HG03097 (cell line): Measurements from ENCODE around the gene CARD16.
A peak's percentile ranks its signal among the peaks of the same experiment; 100 is the strongest.
"Not testable (repeated sequence)": the region's sequence is repeated elsewhere in the genome, so short reads cannot be mapped to it uniquely, and the experiment has no call there.

Experiments
- ATAC-seq: cut with Tn5 transposase; IDR thresholded peaks from one replicate; pipeline ENCODE4 v1.9.1; 2021; ENCODE audit not compliant: unreplicated experiment, low FRiP score

Gene CARD16

DNA sequence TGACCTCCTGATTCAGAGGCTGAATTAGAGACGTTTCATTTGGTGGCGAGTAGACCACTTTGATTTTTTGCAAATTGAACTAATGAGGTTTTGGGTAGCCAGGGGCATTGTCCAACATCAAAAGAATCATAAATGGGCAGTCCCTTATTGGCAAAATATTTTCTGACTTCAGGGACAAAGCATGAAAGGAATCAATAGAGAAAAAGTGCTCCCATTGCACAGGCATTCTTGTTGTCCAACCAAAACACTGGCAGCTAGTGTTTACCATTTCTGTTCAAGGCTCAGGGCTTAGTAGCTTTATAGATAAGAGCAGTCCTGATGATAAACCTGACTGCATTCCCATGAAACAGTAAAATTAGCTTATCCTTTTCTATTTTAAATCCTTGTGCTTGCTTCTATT is 6.4 kb upstream of the CARD16 start:
- no peak for ATAC-seq

DNA sequence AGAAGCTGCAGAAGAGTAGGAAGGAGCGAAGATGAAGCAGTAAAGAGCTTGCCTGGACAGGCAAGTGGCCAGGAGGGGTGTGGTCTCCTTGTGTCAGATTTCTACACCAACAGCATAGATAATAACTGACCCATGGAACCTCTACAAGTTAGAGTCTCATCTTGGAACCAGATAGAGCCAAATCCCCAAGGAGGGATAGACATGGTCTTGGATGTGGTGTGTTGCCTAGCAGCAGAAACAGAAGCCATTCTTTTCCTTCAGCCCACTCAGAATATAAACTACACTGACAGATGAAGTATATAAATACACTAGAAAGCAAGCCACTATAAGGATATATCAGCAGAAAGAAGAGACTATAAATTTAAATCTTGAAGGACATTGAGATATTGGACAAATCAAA is 4.3 kb upstream of the CARD16 start:
- no peak for ATAC-seq

DNA sequence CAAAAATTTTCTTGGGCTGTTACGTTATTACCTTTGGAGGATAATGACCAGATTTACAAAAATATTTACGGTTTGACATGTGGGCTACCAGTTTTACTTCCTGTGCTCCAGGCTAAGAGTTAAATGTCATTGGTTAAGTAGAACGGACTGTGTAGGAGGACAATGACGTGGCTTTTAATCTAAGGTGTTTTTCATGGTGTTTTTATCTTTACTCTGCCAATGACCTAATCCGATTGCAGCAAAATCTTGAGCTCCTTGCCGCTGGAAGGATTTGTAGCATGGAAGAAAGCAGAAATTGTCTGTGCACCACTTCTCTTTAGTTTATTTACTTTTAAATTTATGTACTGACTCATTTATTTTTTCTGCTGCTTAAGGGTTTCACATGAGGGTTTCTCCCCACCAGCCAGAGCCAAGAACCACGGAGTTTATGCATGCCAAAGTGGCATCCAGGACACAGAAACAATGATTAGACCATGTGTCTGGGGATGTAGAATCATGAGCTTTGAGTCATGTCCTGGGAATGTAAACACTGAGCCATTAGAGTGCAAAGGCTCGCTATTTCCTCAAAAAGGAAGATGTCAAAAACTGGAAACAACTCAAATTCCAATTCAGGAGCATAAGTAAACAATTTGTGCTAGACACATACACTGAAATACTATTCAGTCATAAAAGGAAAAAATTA is 1.9 kb upstream of the CARD16 start:
- ATAC-seq = no peak

DNA sequence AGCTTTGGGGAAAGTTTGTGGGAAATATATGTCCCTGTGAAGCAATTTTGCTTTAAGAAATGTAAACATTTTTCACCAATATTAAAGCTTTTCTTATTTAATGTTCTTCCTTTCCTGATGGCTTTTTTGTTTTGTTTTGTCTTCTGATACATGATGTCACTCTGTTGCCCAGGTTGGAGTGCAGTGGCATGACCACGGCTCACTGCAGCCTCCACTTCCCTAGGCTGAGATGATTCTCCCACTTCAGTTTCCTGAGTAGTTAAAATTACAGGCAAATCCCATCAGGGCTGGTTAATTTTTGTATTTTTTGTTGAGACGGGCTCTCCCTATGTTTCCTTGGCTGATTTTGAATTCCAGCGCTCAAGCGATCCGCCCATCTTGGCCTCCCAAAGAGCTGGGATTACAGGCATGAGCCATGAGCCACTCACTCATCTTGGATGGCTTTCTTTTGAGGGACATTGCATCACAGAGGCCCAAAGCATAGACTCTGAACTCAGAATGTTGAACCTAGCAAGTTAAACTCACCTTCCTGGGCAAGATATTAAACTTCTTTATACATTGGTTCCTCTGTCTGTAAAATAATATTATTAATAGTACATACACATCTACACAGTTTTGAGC is 651 bp upstream of the CARD16 start:
- no peak for ATAC-seq

DNA sequence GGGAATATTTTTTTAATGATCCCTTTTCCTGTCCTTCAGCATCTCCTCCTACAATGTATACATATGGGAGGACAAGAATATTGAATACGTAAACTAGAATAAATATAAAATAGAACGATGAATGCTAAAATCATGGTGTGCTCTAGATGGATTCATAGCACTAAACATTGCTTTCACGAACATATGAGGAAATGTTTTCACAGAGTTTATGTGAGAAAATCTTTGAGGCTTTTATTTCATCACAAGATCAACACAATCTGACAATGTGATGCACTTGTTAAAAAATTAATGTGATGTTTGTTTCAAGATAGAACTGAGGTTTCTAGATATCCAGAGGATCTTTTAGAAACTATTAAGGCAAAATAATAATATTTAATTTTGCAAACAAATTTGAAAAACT is 3.0 kb downstream of the CARD16 start:
- no peak for ATAC-seq

DNA sequence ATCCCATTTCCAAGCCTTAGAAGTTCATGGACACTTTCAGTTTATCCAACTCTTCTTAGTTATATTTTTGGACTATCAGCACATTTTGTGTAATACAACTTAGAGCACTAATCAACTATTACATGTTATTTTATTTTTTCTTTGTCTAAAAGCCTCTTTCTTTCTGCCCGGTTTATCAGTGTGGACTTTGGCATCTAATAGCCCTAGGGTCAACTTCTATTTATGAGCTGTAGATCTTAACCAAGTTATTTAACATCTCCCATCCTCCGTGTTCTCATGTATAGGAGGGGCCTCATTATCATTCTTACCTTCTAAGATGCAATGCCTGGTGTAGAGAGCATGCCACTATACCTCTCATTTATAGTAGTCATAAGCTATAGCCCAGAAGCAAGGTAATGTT is 4.4 kb downstream of the CARD16 start:
- no peak for ATAC-seq

DNA sequence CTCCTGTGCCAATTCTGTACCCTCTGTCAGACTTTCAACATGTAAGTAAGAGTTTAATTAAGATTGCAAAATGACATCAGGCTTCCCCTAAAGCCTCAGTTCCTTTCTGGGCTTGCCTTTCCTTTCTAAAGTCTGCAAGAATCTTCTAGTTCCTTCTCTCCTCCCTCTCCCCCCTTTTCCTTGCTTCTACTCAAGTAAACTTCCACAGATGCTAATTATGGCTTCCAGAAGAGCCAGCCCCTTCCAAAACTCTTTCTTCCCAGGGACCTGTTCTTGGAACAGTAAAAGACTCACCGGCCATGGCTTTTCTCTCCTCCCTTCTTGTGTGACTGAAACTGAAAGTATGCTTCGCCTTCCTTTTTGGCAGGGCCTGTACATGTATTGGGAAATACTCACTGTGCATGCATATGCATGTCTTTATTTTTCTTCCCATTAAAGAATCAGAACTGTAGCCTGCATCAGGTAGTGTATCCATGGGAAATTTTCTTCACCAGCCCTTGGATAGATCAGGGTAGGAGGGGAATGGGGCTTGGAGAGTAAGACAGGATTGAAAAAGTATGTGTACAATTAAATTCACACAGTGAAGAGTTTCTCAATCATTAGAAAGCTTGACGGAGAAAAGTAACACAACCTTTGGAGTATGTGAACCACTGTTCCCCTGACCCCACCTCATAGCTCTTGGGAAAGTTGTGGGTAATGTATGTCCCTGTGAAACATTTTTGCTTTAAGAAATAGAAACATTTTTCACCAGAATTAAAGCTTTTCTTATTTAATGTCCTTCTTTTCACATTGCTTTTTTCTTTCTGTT is 10.1 kb downstream of the CARD16 start, which contains the start of gene CASP1:
TSS of gene CASP1 (minus strand) at position 332 of the 808 bp plus-strand sequence. CDS start at position 301, 31 bp downstream.
- peak; percentile 95 for ATAC-seq

DNA sequence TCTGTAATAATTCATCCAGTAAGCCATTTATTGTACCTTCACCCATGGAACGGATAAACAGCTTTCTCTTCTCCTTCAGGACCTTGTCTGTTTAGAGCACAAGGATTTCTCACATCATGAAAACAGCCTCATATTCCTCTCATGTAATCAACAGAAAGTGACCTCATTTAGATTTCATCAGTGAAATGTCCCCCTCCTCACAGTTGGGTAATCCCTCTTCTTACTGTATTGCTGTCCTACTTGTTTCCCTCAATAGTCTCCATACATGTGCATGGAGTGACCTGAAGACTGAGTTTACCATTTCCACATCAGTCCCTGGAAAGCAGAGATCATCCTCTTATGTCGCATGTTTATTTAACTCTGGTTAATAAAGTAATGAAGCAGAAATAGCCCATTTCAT is 10.7 kb downstream of the CARD16 start:
- ATAC-seq = not testable (repeated sequence)

DNA sequence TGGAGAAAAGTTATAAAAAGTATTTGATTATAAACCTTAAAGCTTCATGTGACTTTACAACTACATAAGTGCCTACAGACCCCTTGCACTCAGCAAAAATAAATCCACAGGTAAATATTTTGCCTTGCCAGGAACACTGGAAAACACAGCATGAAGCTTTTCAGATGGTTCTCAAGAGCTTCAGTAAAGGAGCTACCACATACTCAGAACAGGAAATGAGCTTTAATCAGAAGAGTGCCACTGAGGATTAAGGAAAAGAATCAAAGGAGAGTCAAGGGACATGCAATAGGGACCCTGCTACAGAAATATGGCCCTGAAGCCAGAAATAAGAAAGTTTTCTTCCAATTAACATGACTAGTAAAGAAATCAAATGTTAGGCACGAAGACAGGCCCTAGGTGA is 11.4 kb downstream of the CARD16 start:
- ATAC-seq = no peak

DNA sequence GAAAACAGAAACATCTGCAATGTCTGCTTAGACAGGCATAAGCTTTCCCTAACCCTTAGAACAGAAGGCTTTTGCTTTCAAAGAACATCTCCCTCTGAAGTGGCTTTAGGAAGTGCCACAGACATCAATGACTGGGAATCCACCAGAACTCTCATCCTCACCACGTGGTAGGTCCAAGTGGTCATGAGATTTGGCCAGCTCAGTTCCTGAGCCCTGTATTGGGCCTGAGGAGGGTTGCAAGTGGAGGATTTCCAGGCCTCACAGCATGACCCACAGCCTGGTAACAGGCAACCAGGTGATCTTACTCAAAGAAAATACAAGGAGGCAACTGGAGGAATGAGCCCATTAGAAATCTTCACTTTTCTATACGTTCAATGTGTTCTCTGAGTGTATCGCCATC is 11.8 kb downstream of the CARD16 start:
- no peak for ATAC-seq

DNA sequence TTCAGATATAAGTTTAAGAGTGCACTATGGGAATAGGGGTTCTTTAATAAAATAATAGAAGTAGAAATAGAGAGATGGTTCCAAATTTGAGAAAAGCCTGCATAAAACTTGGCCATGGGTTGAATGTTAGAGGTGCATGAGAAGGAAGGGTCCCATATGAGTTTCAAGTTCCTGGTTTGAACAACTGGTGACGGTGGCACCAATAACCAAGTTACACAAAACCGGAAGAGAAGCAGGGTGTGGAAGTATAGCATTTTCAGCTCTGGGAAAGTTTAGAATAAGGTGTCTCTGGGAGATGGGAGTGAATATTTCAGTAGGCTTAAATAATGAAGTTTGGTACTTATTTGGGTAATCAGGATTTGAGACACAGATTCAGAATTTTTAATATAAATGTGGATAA is 12.6 kb downstream of the CARD16 start:
- ATAC-seq = no peak

DNA sequence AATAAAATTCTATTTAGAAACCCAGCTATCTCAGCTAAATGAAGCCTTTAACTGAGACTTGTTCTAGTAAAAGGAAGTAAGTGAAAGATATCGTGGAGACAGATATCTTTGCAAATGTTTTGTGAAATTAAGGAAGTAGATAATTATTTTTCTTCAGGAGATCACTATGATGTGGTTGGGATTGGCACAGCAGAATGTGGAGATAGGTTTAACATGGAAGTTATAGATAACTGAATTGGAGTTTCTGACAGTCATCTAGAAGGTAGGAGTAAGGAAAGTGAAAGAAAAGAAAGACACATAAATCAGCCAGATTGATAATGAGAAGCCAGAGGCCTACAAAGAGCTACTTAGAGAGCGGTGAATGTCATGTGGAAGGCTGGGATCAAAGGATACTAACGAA is 17.5 kb downstream of the CARD16 start:
- ATAC-seq = no peak

DNA sequence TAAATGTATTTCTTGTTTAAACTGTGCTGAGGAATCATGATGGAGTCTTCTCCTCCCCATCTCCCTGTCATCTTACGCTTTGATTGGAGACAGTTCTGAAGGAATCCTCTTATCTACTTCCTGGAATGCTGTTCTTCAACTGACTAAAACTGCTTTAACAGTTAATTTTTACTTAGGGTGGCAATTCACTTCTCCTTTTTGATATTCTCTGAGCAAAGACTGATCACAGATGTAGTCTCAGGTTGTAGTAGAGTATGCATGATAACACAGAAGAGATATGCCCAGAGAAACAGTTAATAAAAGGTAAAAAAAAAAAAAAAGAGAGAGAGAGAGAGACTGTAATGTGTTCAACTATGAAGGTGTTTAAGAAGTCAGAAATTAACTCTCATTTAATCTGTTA is 20.7 kb downstream of the CARD16 start:
- no peak for ATAC-seq

DNA sequence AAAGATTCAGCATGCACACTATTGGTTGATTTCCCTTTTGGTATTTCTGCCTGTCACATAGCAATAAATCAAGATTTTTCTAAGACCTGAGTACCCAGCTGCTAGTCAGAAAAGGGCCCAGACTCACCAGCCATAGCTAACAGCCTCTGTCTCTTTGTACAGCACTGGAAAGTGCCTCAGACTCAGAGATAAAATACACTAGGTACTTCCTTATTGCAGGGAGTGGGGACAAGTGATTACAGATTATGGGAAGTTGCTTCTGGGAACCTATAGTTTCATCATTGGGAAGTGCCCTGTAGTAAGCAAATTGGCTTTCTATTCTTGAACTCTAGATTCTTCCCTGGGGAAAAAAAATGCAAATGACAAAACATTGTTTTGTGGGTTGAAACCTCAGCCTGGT is 22.1 kb downstream of the CARD16 start, which contains the start of gene CASP5:
TSS of gene CASP5 (minus strand) at position 166 of the 400 bp plus-strand sequence. CDS start at position 134, 32 bp downstream.
- ATAC-seq = no peak

DNA sequence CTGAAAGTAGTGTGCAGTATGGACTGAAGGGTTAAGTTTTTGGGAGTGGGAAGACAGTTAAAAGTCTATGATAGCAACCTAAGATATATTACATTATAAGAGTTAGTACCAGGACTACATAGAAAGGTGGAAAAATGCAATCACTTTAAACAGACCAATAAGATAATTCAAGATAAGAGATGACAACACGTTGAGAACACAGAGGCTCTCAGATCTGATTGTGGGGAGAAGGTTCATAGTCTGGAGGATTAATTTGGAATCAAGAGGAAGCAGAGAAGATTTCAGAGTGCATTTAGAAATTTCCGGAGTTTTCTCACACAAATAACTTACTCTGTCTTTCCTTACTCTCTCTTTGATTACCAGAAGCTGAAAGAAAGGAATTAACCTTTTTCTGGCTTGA is 22.6 kb downstream of the CARD16 start:
- no peak for ATAC-seq

DNA sequence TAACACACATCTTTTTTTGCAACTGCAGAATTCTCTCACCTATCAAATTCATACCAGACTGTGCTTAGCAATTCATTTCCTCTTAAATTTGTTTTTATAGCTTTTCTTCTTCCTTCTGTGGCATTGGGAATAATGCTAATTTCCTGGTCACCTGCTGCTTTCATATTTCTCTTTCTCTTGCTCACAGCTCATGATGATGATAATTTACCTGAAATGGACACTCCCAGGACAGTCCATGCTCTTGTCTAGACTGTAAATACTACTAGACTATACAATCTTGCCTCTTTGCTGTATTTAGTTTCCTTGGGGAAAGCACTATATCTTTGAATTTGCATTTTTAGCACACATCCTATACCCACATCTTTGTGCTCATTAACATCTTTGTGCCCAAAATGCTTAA is 37.7 kb downstream of the CARD16 start:
- ATAC-seq = no peak

DNA sequence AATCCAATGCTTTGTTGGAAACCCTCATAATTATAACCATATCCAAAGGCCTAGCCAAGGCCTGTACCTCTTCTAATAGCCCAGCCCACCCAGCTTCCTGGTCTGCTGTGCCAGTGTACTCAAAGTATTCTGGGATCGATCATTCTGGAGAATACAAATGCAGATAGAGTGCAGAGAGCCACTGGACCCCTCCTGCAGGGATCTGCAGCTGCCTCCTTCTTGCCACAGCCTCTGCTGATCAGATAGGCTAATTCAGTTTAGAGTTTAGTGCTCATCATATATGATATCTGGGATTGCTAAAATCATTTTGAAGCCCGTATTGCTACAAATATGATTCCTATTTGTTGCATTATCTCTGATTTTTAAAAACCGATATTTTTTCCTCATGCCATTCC is 39.7 kb downstream of the CARD16 start:
- no peak for ATAC-seq

DNA sequence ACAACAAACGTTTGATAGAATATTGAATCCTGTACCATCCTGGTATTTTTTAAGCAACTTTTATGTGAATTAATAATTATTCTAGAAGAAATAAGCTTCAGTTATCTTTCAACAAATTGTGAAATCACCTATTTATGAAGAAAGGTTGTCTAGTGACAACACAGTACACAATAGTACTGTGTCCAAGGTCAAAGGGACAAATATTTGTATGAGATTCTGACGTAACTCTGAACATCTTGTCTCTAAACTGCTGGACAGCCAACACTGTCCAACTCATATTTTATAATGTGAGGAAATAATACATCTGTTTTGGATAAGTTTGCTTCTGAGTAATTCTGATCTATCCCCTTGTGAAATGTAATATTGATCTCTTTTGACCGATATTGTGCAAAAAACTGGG is 41.1 kb downstream of the CARD16 start:
- no peak for ATAC-seq

DNA sequence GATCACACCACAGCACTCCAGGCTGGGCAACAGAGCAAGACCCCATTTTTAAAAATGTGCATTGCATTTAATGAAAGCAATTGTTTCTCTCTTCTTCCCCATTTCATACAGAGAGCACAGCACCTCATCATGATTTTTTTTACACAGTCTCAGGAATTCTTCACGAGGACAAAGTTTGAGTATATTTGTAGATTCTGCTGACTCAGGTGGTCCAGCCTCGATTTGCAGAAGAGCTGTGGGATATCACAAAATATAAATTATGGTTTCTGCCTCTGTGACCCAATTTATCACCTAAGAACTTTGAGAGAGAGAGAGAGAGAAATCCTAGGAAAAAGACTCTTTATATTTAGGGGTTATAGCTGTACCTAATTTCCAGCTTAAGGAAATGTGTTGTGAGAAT is 42.0 kb downstream of the CARD16 start:
- ATAC-seq = no peak

DNA sequence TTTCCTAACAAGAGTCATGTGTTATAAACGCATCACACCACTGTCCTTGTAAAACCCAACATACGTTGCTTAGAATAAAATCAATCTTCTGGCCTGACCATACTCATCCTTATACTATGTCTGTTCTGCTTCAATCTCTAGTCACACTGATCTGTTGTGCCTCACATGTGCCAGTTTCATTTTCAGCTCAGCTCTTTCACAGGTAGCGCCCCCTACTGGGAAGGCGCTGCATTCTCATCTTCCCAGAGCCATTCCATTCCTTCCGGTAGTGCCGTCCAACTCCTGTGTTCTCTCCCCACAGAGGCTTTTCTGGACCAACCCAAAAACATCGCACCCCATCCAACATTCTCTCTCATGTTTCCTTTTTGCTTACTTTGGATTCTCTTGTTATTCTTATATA is 44.3 kb downstream of the CARD16 start:
- peak; percentile 81 for ATAC-seq

DNA sequence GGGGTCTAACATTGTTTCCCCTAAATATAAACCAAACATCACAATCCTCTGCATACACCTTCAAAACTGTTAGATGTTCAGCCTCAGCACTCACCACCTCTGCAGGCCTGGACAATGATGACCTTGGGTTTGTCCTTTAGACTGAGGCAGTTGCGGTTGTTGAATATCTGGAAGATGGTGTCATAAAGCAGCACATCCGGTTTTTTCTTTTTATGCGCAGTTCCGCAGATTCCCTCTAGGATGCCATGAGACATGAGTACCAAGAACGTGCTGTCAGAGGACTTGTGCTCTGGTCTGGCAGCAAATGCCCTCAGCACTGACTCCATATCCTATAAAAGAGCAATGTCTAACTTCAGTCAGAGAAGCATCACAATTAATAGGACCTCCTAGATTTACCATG is 45.0 kb downstream of the CARD16 start:
- ATAC-seq = no peak

DNA sequence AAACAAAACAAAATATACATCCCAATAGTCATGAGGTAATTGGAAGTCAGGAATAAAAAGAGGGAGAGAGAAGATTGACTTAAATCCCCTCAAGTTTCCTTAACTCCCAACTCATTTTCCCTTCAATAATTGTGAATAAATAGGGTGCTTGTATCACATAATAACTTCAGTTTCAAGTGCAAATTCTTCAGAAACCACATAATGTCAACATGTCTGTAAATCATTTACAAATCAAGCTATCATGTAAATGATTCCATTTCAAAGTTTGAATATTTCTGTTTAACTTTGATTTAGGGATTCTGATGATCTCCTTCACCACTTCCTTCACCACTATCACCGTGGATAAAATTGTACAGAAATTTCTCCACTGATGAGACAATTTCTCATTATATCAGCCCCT is 45.4 kb downstream of the CARD16 start:
- ATAC-seq = no peak
